Stimulated activated CD4-positive, alpha-beta T cell treated with anti-CD3 and anti-CD28 coated beads, Interleukin-4, amount 100 ng/mL, for 4 hours (primary cell): Measurements from ENCODE around the gene FCRLB.
"Not testable (repeated sequence)": the region's sequence is repeated elsewhere in the genome, so short reads cannot be mapped to it uniquely, and the experiment has no call there.

Experiments
- DNase-seq, 2 experiments: peaks; one replicate each; pipeline ENCODE4 v3.0.0-alpha.2; 2020

FCRLB gene

DNA sequence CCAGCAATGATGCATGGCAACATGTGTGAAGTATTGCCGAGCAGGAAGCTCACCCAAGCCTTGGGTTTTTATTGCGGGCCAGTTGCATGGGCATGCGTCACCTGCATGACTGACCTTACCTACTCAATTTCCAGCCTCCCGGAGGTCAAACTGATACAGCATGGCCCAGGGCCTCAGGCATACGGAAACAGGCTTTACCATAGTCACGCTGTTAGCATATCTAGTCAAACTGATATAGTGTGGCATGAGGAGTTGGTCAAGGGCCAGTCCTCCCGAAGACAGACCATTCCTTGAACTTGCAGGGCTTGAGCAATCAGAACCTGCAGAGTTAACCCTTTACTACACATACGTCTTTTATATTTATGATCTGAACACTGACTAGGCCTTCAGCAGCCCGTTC is 21.9 kb downstream of the FCRLB start:
- no peak for DNase-seq

DNA sequence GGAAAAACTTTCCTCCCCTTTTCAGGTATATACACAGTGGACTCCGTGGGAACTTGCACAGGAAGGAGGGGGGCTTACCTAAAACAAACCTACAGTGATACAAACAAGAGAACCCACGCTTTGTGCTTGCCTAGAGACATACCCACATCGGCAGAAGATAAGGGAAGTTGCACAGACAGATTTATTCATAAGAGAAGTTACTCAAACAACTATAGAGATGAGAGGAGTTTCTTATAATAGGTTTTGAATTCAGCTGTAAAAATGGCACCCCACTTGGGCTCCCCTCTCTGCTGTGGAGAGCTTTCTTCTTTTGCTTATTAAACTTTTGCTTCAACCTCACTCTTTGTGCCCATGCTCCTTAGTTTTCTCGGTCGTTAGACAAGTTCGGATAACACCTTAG is 26.5 kb downstream of the FCRLB start:
- DNase-seq = no peak

DNA sequence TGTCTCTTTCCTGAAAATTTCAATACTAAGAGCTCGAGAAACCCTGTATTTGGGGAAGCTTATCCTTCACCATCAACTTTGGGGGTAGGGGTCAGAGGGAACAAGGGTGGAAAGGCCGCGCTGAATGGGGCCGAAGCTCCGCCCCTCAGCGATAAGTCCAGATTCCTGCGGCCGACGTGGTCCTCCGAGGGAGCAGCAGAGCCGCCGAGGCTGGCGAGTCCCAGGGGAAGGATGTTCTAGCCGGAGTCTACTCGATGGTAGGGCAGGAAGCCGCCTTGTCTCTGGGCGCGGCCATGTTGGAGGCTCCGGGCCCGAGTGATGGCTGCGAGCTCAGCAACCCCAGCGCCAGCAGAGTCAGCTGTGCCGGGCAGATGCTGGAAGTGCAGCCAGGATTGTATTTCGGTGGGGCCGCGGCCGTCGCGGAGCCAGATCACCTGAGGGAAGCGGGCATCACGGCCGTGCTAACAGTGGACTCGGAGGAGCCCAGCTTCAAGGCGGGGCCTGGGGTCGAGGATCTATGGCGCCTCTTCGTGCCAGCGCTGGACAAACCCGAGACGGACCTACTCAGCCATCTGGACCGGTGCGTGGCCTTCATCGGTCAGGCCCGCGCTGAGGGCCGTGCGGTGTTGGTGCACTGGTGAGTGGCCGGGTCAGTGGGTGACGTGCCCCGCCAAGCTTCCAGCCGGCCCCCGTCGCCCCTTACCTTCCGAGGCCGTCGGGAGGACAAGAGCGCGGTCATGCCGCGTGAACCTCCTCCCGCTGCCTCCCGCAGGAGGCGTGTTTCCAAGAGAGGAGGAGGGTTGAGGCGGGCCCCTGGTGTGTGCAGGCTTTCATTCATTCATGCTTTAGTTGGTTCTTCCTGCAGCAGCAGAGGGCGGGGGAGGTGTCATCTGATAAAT is 28.4 kb downstream of the FCRLB start, which contains the start of gene DUSP12:
Gene DUSP12 (plus strand): TSS at position 278 of the 899 bp plus-strand sequence. CDS start 16 bp downstream, at position 294.
- peak; percentile 81 to 85 for DNase-seq

DNA sequence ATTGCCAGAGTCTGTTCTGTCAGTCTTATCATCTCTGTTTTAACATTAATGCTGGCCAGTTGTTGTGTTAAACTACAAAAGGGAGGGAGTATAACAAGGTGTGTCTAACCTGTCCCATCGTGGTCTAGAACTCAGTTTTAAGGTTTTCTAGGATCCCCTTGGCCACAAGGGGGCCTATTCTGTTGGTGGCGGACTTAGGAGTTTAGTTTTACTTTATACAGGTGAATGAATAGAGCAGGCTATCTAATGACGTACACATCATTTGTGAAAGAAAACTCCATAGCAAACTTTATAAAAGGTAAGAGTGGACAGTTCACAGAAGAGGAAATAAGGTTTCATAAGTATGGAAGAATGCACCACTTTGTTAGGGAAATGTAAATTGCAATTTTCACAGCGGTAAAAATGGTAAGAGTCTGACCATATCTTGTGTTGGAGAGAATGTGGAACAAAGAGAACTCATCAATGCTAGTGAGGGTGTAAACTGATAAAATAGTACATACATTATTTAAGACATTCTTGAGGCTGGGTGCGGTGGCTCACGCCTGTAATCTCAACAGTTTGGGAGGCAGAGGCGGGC is 42.3 kb downstream of the FCRLB start:
- peak; percentile 21 to 42 for DNase-seq

DNA sequence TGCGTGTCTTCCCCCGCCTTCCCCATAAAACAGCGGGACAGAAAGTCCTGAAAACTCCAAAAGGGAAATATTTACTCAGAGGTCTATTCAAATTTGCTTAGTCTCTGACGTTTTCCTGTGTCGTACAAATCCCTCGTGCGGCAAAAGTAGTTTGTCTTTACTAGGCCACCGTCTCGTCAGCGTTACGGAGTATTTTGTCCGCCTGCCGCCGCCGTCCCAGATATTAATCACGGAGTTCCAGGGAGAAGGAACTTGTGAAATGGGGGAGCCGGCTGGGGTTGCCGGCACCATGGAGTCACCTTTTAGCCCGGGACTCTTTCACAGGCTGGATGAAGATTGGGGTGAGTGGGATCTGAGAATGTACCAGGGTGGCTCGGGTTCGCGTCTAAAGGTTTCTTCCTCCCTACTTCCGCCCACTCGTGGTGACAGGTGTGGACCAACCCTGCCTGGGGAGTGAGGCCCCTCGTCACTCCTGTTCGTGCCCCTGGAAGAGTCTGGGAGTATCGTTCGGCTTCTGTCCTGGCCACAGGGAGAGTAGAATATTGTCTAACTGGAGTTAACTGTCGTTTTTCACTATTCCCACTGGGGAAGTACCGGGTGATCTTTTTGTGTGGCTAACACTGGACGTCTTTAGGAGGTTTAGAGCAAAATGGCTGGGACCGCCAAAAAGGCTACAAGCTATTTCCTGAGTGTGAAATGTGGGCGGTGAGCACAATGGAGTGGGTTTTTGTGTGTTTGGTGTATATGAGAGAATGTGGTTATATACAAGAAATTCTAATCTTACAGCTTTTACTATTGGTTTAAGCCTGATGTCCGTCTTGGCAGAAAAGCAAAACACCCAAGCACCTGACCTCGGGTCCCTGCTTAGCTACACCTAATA is 45.0 kb downstream of the FCRLB start, which contains the start of gene ATF6:
Gene ATF6 (plus strand): TSS at position 219 of the 880 bp plus-strand sequence. CDS start 41 bp downstream, at position 260.
- peak; percentile 65 to 80 for DNase-seq

DNA sequence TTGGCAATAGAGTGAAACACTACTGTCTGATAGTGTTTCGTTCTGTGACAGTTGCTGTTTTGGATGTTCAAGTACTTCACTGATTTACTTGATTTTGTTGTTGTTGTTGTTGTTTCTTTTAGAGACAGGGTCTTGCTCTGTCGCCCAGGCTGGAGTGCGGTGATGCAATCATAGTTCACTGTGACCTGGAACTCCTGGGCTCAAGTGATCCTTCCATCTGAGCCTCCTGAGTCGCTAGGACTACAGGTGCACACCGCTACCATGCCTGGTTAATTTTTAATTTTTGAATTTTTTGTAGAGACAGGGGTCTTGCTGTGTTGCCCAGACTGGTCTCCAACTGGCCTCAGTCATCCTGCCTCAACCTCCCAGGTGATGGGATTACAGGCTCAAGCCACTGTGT is 47.1 kb downstream of the FCRLB start:
- DNase-seq = no peak

DNA sequence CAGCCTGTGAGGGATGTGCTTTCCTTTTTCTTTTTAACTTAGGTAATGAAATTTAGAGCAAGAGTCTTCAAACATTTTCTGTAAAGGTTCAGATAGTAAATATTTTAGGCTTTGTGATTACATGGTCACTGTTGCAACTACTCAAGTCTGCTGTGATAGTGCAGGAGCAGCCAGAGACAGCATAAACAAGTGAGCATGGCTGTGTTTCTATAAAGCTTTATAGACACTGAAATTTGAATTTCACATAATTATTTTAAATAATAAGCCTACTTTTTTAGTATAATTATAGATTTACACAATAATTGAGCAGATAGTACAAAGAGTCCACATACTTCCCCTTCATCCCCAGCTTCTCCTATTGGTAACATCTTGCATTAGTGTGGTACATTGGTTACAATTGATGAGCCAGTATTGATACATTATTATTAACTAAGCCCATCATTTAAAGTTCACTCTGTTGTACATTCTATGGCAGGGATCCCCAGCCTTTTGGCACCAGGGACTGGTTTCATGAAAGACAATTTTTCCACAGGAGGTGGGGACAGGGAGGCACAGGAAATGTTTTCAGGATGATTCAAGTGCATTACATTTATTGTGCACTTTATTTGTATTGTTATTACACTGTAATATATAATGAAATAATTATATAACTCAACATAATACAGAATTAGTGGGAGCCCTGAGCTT is 47.8 kb downstream of the FCRLB start:
- no peak for DNase-seq

DNA sequence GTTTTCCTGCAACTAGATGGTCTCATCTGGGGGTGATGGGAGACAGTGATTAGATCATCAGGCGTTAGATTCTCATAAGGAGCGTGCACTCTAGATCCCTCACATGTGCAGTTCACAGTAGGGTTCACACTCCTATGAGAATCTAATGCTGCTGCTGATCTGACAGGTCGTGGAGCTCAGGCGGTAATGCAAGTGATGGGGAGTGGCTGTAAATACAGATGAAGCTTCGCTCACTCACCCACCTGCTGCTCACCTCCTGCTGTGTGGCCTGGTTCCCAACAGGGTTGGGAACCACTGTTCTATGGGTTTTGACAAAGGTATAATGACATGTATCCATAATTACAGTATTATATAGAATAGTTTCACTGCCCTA is 48.3 kb downstream of the FCRLB start:
- DNase-seq = not testable (repeated sequence)

DNA sequence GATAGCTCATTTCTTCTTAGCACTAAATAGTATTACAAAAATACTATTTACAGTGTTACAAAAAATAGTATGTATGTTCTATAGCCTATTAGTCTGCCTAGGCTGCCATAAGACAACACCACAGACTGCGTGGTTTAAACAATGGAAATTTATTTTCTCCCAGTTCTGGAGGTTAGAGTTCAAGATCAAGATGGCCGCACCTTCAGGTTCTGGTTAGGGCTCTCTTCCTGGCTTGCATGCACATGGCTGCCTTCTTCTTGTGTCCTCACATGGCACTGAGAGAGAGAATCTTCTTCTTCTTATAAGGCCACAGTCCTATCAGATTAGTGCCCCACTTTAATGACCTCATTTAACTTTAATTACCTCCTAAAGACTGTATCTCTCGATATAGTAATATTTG is 48.9 kb downstream of the FCRLB start:
- no peak for DNase-seq

DNA sequence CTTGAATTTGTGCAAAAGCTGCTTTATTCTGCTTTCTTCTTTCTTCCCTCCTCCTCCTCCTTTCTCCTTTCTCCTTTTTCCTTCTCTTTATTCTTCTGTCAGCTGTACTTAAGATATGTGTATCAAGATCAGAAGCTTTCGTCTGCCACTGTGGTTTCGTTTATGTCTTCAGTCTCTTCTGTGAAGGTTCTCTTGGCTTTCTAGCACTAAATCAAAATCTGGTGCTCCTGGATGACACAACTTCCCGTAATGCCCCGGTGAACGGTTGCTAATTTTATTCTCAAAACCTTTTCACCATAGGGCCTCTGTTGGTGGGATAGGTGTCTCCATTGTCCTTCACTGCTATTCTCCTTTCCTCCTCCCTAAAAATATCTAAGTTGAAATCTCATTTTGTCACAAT is 49.8 kb downstream of the FCRLB start:
- no peak for DNase-seq

DNA sequence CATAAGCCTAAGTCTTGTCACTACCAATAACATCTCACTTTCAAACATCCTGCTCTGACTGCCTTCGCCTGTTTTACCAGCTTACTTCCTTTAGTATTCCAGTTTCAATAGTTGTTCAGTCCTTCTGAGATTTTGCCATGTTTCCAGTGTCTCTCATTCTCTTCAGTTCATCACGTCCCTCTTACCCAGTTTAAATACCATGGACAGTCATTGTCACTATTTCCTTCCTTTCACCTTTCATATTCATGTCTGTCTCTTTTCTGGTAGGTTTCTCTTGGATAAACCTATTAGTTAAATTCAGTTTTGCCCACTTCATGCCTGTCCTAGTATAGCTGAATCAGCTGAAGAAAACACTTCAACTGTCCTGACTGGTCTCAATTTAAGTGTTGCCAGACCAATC is 50.6 kb downstream of the FCRLB start:
- DNase-seq = no peak

DNA sequence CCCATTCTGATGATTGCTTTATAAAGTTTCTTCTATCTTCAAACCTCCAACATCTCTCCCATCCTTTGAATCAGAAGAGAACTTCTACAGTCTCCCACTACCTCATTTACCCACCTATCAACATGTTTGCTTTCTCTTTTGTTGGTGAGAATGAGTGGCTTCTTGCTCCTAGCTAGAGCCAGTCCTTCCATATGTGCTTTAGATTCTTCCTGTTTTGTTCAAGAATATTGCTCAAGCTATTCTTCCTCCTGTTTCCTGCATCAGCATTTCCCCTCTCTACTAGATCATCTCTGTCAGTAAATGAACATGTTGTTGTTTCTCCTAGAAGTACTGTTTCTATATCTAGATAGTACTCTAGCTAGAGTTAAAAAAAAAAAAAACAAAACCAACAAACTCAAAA is 51.1 kb downstream of the FCRLB start:
- DNase-seq = no peak

DNA sequence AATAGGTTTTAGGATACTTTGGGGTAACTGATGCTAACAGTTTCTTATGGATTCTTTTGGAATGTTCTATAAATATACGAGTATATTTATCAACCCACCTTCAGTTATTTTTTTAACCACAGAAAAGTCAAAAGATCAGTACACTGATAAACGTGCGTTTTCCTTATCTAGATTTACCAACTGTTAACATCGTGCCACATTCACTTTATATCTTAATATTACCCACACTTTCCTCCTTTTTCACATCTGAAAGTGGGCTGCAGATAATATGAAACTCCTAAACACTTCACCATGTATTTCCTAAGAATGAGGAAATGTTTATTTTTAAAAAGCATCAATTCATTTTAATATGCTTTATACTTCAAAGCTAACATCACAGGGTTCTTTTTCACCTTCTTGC is 52.4 kb downstream of the FCRLB start:
- DNase-seq = no peak

DNA sequence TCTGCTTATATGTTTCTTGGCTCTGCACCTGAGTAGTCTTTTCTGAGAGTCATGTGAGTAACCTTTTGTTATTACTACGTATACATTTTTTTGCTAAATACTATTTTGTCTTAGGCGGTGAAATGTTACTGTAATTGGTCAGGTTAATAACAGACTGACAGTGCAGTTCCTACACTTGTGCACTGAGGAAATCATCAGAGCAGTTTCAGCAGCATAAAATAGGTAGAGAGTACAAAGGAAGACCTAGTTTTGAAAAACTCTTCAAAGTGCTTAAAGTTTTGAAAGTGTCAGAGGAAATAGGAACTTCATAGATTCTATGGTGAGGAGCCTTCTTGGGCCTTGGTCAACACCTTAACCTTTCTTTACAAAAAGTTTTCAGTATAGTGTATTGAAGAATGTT is 55.9 kb downstream of the FCRLB start:
- no peak for DNase-seq
